ENCODE measurements around the gene LRBA.

LRBA gene

DNA sequence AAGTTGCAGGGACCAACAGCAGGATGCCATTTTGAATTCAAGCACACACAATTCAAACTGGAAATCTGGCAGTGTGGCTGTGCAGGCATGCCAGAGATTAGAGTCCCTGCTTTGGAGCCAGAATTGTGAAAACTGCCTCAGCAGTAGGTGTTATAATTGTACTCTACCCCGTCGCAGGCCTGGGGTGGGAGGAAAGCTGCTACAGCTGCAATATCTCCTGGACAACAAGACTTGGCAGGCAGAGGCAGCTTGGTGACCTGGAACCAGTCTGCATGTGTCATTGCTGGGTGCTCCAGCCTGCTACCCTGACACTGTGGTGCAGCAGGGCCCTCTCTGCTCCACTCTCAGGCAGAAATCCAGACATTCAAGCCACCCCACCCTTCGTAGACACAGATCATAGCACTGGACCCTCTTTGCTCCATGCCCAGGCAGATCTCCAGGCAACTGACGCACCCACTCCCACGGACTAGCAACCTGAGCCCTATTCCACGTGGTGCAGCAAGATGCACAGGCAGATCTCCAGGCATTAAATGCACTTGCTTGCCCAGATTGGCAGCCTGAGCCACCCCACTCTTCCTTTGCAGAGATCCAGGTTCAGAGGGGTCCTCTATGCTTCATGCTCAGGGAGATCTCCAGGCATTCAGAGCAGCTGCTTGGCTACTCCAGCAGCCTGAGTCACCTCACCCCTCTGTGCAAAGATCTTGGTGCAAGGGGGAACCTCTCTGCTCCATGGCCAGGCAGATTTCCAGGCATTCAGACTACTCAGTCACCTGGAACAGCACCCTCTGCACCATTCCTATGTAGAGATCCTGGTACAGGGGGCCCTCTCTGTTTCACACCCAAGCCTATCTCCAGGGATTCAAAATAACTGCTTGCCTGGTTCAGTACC, 140.5 kb downstream of the LRBA start:
- no peak for DNase-seq (ENCODE audit: low read depth in 2 of 2)

DNA sequence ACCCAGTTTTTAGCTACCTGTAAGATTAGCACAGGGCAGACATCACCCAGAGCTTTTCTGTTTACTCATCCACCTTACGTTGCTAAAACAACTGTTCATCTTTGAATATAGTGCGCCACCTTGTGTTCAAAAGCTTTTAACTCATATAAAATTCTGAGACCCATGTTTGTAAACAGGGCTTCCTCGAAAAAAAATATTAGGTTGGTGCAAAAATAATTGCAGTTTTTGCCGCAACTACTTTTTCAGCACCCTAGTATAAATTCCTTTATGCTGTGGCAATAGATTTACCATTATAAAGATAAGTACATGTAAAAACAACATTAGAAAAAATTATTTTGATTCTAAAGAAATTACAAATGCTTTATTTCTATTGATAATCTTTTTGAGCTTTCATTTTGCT, 147.9 kb downstream of the LRBA start:
- no peak for DNase-seq (ENCODE audit: low read depth in 2 of 2)

DNA sequence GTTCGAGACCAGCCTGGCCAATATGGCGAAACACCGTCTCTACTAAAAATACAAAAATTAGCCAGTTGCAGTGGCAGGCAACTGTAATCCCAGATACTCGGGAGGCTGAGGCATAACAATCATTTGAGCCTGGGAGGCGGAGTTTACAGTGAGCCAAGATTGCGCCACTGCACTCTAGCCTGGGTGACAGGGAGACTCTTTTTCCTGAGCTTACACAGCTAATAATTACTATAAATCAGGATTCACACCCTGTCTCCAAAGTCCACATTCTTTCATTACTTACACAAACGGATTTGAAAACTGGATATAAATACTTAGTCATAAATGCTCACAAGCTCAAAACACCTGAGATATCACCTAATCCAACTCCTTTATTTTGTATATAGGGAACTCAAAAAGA, 151.6 kb downstream of the LRBA start:
- no peak for DNase-seq (ENCODE audit: low read depth in 2 of 2)

DNA sequence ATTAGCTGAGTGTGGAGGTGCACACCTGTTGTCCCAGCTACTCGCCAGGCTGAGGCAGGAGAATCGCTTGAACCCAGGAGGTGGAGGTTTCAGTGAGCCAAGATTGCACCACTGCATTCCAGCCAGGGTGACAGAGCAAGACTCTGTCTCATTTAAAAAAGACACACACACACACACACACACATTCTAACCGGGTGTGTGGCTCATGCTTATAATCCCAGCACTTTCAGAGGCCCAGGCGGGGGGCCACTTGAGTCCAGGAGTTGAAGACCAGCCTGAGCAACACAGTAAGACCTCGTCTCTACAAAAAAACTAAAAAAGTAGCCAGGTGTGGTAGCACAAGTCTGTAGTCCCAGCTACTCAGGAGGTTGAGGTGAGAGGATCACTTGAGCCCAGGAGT, 152.3 kb downstream of the LRBA start:
- DNase-seq (ENCODE audit: low read depth in 2 of 2), result no peak

DNA sequence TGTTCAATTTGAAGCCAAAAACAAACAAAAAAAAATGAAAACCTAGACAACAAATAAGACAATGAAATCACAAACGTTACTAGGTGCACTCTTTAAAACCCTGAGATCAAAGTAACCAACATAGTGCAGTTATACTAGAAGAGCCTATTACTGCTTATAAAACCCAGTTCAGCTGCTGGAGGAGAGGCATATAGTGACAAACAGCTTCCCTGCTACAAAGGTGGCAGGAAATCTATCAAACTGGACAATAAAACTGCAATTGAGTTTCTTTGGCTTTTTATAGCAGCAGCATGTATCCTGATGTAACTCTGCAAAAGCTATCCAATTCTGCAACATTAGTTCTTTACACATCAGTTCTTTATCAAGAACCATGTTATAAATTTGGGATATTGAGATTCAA, 155.6 kb downstream of the LRBA start:
- no peak for DNase-seq (ENCODE audit: low read depth in 2 of 2)

DNA sequence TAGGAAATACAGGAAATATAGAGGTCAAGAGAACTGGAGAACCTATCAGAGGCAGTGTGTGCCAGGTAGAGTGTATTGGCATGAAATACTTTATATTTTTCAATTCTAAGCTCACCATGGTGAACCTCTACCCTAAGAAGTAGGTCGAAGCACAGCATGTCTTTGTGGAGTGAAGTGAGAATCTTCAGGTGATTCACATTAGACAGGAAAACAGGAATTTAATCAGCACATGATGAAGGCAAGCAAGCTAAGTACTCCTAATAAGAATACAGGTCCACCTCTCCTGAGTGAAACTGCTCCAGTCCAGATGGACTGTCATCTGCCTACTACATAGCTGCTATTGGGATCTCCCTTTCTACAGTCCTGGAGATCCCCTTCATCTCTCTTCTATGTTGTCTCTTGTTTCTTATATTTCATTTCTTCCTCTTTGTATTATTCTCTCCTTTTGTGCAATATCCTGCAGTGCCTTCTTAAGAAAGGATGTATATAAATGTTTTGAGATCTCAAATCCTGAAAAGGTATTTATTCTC, 159.0 kb downstream of the LRBA start:
- no peak for DNase-seq (ENCODE audit: low read depth in 2 of 2)

DNA sequence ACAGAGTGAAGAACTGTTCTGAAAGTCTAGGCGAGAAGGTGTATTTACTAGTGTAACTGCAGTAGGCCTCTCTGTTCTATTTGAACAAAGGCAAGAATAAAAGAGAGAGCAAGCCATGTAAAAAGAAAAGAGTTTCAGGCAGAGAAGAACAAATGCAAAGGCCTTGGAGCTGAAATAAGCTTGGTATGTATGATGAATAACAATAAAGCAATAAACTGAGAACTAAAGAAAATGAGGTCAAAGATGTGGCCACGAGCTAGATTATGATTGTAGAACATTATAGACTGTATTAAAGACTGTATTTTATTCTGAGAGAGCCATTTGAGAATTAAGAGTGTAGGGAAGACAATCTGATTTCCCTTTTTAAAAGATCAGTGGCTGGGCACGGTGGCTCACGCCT, 160.5 kb downstream of the LRBA start:
- DNase-seq (ENCODE audit: low read depth in 2 of 2), result no peak

DNA sequence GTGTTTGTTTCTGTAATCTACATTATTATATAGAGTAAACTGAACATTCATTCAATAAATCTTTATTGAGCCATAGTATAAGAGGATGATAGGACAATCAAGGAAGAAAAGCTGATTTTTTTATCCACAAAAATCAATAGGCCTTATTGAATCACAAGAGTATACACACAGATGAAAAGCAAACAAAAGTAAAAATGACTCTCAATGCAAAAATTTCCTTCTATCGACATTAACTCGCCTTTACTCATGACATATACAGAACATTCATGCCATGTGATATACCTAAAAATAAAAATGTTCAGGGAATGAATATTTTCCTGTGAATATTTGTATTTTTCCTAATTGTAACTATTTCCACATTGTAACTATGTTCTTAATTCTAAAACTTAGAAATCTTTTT, 161.2 kb downstream of the LRBA start:
- no peak for DNase-seq (ENCODE audit: low read depth in 2 of 2)

DNA sequence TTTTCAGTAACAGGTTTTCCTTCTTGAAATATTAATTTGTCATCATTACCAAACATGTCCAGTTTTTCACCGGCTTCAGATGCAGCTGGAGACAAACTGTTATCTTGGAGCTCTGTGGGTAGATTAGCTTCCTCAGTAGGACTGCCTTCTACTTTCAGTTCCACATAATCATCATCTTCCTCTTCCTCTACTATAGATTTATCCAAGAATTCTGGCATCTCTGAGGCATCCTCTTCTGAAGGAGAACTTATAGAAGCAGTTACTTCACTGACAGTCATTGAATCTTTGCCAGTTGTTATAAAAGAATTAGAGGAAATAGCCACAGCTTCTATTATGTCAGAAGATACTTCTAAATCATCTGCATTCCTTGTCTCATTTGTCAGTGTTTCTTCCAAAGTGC, 162.9 kb downstream of the LRBA start:
- no peak for DNase-seq (ENCODE audit: low read depth in 2 of 2)

DNA sequence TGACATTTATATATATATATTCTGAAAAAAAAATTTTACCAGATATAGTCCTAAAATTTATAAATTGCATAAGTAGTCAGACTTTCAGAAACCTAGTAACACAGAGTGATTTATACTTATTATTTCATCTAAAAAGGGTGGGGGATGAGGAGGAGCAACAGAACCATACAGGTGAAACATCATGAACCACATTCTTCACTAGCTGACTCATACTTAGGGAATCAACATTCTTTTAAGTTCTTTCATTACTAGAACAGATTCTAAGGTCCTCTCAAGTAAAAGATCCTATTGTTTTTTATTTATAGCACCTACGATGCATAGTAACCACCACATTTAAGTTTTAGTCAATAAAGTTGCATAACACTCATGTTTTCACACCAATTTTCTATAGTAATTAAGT, 166.1 kb downstream of the LRBA start:
- DNase-seq (ENCODE audit: low read depth in 2 of 2), result no peak

DNA sequence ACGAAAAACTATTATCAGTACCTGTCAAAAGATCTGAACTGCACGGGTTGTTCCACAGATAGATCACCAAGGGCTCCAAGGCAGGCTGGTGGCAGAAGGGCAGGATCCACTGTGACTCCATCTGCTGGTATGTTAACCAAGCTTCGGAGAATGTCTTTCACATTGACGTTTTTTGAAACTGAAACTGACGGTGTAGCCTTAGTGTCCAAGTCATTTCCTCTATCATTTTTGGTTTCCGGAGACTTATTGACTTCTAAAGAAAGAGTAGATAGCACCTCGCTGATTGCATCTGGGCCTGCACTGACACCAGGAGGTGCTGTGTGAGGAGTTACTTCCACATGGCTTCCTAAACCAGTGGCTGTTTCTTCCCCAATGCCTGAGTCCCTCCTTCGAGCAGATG, 186.9 kb downstream of the LRBA start:
- DNase-seq (ENCODE audit: low read depth in 2 of 2), result peak; percentile 13 to 20

DNA sequence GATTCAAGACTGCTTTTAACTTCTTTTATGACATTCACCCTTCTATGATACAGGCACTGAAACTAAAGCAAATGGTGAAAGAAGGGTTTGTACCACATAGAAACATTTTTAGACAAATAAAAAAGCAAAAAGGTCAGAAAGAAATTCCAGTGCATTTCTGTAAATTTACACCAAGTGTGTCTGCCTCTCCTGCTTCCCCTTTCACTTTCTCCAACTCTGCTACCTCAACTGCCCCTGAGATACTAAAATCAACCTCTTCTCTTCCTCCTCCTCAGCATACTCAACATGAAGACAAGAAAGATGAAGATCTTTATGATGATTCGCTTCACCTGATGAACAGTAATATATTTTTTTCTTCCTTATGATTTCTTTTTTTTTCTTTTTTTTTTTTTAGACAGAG, 187.9 kb downstream of the LRBA start:
- DNase-seq (ENCODE audit: low read depth in 2 of 2), result no peak

DNA sequence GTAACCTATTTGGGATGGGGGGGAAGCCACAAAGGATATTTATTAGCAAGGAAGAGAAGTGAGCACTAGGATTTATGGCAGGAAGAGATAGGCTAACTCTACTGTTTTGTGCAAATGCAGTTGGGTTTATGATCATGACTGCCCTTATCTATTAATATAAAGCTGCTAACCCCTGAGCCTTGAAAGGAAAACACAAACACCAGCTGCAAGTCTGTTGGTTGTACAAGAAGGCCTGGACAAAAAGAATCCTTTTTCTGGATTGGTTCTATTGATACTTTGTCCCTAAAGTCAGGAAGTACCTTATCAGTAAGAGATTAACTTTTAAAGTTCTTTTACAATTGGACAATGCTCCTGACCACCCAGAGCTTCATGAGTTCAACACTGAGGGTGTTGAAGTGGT, 188.8 kb downstream of the LRBA start:
- DNase-seq (ENCODE audit: low read depth in 2 of 2), result no peak

DNA sequence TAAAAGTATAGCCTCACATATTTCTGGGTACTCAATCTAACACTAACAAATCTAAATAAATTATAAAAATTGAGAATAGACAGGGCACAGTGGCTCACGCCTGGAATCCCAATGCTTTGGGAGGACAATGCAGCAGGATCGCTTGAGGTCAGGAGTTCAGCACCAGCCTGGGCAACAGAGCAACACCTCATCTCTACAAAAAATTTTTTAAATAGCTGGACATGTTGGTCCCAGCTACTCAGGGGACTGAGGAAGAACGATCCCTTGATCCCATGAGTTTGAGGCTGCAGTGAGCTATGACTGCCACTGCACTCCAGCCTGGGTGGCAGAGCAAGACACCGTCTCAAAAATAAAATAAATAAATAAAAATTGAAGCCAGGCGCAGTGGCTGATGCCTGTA, 192.7 kb downstream of the LRBA start:
- DNase-seq (ENCODE audit: low read depth in 2 of 2), result no peak

DNA sequence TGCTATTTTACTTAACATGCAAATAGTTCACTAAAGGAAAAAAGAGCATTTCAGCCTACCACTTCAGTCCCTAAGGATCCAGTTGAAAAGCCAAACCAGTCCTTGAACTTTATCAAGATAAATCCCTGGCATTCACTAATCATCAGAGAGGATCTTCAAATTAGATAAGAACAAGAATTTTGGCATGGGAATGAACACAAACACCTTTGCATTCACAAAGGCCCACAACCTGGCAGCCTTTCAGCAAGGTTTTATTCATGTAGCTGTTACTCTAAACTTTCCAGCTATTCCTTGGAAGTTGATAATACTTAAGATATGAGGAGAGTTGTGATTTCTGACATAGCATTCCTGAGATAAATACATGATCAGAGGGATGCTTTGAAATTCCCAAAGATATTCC, 193.4 kb downstream of the LRBA start:
- DNase-seq (ENCODE audit: low read depth in 2 of 2), result no peak

DNA sequence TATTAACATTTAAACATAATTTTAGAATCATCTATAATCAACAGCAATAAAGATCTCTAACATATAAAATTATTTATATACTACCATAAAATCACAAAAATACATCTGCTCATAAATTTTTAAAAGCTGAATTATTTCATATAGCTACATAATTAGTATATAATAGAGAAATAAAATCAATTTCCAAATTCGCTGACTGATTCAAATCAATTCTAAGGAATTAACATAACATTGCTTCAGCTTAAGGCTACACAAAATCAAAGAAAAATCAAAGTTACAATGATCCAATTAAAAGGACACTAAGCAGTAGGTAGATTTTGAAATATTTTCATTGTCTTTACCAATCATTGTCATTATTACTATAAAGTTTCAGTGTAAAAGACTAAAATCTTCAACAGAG, 194.7 kb downstream of the LRBA start:
- DNase-seq (ENCODE audit: low read depth in 2 of 2), result no peak

DNA sequence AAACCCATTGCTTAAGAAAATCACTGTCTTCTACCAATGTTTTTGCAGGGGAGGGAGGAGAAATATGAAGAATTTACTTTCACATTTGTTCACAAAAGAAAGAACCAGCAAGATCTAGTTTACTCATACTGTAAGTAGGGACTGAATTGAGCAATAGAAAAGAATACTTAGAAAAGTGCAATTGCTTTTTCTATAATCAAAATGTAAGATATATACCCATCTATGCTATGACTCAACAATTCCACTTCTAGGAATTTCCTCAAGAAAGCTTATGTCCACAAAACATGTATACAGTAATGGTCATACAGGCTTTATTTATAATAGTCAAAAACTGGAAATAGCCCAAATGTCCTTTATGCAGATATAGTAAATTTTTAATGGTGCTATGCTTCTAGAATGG, 196.4 kb downstream of the LRBA start:
- DNase-seq (ENCODE audit: low read depth in 2 of 2), result no peak

DNA sequence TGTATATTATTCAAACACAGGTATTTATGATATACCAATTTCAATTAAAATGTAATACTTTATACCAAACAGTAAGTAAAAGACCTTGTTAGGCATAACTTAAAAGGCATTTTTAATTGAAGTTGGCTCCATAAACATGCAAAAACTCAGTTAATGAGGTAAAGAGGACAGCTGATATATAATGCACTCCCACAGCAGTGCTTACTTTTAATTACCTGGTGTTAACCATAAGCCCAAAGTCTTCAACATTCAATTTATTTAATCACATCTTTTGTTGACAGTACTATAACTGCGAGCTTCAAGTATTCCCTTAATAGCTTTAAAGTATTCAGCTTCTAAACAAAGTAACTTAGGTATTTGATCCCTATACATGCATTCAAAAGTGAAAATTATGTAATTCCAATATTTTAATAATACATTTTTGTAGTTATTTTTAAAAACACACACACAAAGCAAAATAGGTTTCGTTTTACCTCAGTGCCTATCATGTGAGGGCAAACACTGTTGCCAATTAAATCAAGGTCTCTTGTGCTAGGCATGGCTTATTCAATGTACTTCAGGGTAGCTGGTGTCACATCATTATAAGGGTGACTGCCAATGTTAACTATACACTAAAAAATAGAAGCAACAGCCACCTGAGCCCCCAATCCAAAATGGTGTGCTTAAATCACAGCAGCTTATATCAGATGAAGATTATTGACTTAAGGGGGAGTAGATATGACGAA, 197.1 kb downstream of the LRBA start:
- no peak for DNase-seq (ENCODE audit: low read depth in 2 of 2)

DNA sequence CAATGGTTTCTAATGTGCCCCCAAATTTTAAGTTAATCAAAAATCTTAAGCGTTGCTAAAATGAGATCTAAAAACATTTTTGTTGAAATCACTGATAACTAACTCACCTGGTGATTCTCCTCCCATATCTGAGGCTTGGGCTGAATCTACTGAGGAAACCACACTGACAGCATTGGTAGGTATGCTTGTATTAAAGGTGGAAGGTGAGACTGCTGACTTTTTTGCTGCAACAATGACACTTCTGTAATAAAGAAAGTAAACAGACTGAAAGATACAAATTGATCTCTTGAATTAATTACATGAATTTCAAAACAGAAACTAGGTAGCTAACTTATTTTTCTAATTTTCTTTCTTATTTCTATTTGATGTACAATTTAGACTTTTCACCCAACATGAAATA, 198.1 kb downstream of the LRBA start:
- DNase-seq (ENCODE audit: low read depth in 2 of 2), result no peak

DNA sequence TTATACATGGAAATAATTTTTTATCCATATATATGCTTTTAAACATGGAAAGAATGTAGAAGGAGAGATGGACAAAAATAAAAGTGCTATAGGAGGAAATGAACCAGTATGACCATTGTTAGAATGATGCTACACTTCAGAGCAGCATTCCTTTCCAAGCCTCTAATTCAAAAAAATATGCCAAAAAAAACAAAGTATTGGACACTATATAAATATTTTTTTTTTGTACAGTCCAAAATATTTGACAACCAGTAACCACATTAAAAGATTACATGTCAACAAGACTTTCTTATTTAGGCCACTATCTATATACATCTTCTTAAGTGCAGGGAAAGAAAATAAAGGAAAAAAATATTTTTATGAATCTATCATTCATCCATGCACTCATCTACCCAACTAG, 198.6 kb downstream of the LRBA start:
- DNase-seq (ENCODE audit: low read depth in 2 of 2), result no peak

DNA sequence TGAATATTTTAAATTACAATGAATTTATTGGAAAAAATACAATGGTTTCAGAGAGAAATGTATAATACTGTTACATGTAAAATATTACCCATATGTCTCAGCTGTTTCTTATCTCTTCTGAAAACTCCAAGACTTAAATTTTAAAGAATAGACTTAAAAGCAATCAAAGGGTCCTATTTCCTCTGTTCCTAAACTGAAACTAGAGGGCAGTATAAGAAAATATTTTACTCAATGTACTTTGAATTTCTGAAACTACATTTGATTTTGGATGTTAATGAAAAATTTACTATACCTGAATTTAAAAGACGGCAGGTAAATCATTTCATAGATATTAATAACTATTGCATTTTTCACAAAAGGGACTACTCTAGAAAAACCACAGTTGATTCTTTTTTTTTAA, 200.2 kb downstream of the LRBA start:
- no peak for DNase-seq (ENCODE audit: low read depth in 2 of 2)

DNA sequence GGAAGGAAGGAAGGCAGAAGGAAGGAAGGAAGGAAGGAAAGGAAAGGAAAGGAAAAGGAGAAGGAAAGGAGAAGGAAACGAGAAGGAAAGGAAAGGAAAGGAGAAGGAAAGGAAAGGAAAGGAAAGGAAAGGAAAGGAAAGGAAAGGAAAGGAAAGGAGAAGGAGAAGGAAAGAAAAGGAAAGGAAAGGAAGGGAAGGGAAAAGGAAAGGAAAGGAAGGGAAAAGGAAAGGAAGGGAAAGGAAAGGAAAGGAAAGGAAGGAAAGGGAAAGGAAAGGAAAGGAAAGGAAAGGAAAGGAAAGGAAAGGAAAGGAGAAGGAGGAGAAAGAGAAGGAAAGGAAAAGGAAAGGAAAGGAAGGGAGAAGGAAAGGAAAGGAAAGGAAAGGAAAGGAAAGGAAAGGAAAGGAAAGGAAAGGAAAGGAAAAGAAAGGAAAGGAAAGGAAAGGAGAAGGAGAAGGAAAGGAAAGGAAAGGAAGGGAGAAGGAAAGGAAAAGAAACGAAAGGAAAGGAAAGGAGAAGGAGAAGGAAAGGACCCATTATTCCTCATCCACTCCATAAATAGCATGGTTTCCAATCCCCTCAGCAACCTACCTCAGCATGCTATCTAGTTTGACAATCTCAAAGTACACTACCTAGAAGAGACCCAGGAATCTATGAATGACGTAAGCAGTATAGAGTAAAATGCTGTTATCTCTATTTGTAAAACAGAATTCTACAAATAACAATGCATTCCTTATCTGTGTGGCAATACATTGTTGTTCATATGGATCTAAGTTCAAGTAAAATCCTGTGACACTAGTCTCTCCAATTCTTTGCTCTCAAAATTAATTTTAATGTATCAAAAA, 209.7 kb downstream of the LRBA start:
- DNase-seq (ENCODE audit: low read depth in 2 of 2), result no peak
